GM12873 (cell line): ENCODE data around the gene SYNPO2.
A peak's percentile ranks its signal among the peaks of the same experiment; 100 is the strongest.

Source experiments
- TF ChIP-seq, protein P1 (sequence below): IDR thresholded peaks from 2 replicates; pipeline ENCODE4 v1.5.1; 2012; ENCODE audit warnings: low read depth, mild to moderate bottlenecking, moderate library complexity, low read length, control low read depth; ENCODE audit not compliant: insufficient read depth; ENCODE audit errors: missing control alignments

The SYNPO2 gene

DNA sequence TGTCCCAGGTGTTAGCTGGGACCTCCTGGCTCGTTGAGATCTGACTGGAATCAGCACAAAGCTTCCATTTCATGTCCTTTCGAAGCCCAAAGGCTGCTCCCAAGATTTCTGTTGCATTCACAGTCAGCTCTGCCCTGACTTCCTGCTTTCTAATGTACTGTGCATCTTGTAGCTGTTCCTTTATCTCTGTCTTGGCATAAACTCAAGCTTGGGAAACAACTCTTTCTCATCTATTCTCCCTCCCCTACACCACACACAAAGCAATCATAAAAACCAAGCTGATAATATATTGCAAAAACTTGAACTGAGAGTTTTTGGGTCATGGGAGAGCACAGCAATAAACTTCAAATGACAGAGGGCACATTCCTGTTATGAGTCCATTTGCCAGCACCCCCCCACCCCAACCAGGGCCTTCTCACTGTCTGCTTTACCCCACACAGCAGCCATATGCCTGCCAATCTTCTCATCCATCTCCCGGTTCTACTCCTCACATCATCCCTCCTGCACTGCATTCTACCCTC, 76.3 kb downstream of the SYNPO2 start:
- TF ChIP-seq, protein P1, sequence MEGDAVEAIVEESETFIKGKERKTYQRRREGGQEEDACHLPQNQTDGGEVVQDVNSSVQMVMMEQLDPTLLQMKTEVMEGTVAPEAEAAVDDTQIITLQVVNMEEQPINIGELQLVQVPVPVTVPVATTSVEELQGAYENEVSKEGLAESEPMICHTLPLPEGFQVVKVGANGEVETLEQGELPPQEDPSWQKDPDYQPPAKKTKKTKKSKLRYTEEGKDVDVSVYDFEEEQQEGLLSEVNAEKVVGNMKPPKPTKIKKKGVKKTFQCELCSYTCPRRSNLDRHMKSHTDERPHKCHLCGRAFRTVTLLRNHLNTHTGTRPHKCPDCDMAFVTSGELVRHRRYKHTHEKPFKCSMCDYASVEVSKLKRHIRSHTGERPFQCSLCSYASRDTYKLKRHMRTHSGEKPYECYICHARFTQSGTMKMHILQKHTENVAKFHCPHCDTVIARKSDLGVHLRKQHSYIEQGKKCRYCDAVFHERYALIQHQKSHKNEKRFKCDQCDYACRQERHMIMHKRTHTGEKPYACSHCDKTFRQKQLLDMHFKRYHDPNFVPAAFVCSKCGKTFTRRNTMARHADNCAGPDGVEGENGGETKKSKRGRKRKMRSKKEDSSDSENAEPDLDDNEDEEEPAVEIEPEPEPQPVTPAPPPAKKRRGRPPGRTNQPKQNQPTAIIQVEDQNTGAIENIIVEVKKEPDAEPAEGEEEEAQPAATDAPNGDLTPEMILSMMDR, result no peak

DNA sequence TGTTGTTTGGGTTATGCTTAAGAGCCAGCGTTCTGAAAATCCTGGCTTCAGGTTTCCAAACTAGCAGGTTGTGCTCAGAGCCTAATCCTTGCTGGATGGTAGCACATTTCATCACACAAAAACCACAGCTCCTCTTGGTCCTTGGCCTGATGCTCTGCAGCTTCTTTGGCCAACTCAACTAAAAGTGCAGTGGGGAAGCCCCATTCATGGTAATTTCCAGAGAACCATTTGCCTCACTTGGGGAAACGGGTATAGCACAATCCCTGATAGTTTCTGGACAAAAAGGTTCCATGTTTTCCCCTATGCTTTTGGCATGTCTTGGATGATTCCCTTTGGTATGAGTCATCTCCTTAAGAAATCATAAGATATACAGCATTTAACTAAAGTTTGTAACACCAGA, 78.7 kb downstream of the SYNPO2 start:
- TF ChIP-seq, protein P1, result no peak

DNA sequence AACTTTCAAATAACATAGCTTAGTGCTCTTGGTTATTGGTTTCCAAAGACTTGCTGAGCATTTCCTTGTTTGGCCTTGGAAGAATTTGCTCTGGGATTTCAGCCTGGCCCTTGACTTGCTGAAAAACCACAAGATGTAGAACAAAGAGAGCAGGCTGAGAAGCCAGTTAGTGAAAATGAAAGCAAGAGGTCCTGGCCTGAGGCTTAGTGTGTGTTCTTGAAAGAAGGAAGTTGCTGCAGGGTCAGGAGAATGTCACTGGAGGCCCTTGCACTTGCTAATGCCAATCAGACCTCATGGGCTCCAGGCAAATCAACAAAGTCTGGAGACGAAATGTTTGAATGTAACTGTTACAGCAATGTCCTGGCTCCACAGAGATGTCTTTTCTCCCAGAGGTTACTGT, 79.4 kb downstream of the SYNPO2 start:
- TF ChIP-seq, protein P1, result no peak

DNA sequence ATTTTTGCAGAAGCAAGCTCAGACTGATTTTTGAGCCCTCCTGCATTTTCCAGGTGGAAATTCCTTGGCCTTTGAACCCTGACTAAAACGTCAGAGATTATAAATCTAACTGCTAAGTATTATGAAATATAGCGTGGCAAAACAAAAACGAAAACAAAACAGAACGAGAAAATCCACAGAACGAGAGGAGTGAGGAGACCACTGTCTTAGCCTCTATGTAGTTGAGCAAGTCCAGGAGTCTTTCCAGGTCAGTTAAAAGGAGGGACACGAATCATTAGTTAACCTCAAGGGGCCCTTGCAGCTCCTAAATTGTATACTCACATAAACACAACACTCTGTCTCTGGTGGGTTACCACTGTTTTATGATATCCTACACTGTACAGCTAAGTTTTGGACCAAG, 80.2 kb downstream of the SYNPO2 start:
- TF ChIP-seq, protein P1, result no peak

DNA sequence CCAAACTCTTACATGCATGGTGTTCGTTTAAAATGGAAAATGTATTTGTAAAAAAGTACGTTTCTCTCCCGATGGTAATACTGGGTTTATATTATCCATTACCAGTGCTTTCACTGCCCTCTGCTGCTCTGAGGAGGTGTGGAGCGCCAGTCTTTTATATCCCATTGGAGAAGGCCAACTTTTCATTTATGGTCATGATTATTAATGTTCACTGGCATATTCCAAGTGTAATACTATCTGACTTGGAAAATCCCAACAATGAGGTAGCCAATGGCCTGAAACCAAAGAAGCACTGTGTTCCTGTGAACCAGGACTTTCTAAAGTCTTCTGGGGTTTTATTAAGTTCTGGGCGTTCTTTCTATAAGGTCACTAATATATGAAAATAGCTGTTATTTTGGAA, 80.7 kb downstream of the SYNPO2 start:
- TF ChIP-seq, protein P1, result peak; percentile 35

DNA sequence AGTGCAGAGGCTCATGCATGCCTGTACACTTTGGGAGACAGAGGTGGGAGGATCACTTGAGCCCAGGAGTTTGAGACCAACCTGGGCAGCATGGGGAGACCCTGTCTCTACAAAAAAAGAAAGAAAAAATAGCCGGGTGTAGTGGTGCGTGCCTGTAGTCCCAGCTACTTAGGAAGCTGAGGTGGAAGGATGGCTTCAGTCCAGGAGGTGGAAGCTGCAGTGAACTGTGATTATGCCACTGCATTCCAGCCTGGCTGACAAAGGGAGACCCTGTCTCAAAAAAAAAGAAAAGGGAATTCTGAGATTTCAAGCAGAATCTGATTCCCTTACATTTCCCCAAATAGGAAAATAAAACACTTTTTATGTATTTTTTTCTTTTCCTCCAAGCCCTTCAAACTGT, 83.5 kb downstream of the SYNPO2 start:
- TF ChIP-seq, protein P1, result no peak

DNA sequence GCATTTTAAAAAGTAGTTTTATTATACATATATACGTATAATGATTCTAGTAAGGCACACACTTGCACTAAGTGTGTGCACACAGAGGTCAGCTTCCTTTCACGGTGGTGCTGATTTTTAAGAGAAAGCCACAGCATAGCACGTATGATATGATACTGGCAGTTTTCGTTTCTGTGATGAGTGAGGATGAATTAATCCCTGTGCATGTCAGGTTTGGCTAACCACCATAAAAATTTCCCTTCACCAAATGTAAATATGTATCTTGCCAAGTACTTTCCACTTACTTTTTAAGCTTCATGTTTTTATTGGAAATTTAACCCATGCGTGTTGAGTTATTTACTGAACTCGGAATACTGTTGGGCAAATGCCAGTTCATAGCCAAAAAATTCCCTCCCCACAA, 84.6 kb downstream of the SYNPO2 start:
- TF ChIP-seq, protein P1, result no peak
